Testis (tissue), 3 donors: ENCODE measurements around the gene BBX. TPM values are rescaled to one million over a fixed set of nuclear protein-coding genes. Genes with fewer than 3 reads are reported as not detected.
A peak's percentile ranks its signal among the peaks of the same experiment; 100 is the strongest.
"Not testable (repeated sequence)": the region's sequence is repeated elsewhere in the genome, so short reads cannot be mapped to it uniquely, and the experiment has no call there.

ENCODE experiments used
- DNase-seq: peaks from one replicate; pipeline ENCODE4 v3.0.0-alpha.2; 2019
- H3K27ac ChIP-seq, 2 donors: fragments of 200-600 bp; sonication (generic); one replicate each; pipeline ENCODE4 v1.5.1; 2019
- H3K27me3 ChIP-seq: fragments of 200-600 bp; sonication (generic); one replicate; pipeline ENCODE4 v1.5.1; 2019
- H3K36me3 ChIP-seq: fragments of 200-600 bp; sonication (generic); one replicate; pipeline ENCODE4 v1.5.1; 2017; ENCODE audit warnings: low read depth; ENCODE audit errors: missing control alignments
- H3K4me1 ChIP-seq: fragments of 200-600 bp; sonication (generic); one replicate; pipeline ENCODE4 v1.5.1; 2019
- H3K4me3 ChIP-seq, 2 donors: fragments of 200-600 bp; sonication (generic); one replicate each; pipeline ENCODE4 v1.5.1; 2017 to 2019
- H3K9me3 ChIP-seq: fragments of 200-600 bp; sonication (generic); one replicate; pipeline ENCODE4 v1.5.1; 2017
- CTCF ChIP-seq, 3 experiments: fragments of 450-650 bp in 2 of 3; fragments of 200-600 bp in 1 of 3; sonication (generic) in 1 of 3; IDR thresholded peaks; one replicate each; pipeline ENCODE4 v1.5.1; 2016 to 2019; ENCODE audit warnings: antibody characterized with exemption in 3 of 3, mild to moderate bottlenecking in 2 of 3, moderate library complexity in 1 of 3
- POLR2A ChIP-seq: fragments of 450-650 bp; IDR thresholded peaks from one replicate; pipeline ENCODE4 v1.6.1; 2017; ENCODE audit warnings: antibody characterized with exemption, mild to moderate bottlenecking, moderate library complexity
- WGBS, 2 donors: methylation state at CpG; one replicate each; pipeline ENCODE4 v1.1.5; 2018; 5-methylcytosine and 5-hydroxymethylcytosine counted together
- intact Hi-C: fragments of 100-400 bp; cut with DNase I; formaldehyde crosslinking; loops from one replicate; pipeline ENCODE4 v1.15.1; 2023; ENCODE audit warnings: low total_unique reads
- polyA plus RNA-seq: library from polyadenylated mRNA; stranded (reverse); fragments of 350-450 nt; fragmentation: Illumina TruSeq; extraction: RNeasy Lipid Tissue Mini Kit (QIAGEN cat#74804); gene quantifications from one replicate; pipeline ENCODE4 v1.2.3, GENCODE V29; 2014; ENCODE audit warnings: low read depth, low replicate concordance; ENCODE audit not compliant: insufficient read depth
- total RNA-seq, 2 donors: library from RNA; depleted of rRNA; stranded (reverse); fragments of >200 nt; gene quantifications; one replicate each; pipeline ENCODE4 v1.2.3, GENCODE V29; 2016

The BBX gene
- total and polyA plus RNA-seq, 3 donors from 2014 or later: 93.3 to 317 (median 312) TPM

GRCh38 chr3:107690522-107691138 lies 167.9 kb downstream of the BBX start:
- H3K9me3 ChIP-seq: no peaks in the 10 kb centered on the region
- TF ChIP-seq CTCF (IDR thresholded peaks at IDR 0.05) (peak; percentile 11 to 58 (median 34)), POLR2A (no peak)
- no peak for DNase-seq
- intact Hi-C loops: no loop called here
- WGBS, 2 donors: 41 to 57% methylated on average over 2 of the region's 2 CpGs
- no peak overlapping the region for H3K4me3 ChIP-seq
- H3K4me1 ChIP-seq: no peaks in the 10 kb centered on the region
- H3K27ac ChIP-seq: no peak overlapping the region
- H3K27me3 ChIP-seq: no peaks in the 10 kb centered on the region
- H3K36me3 ChIP-seq: no peaks in the 10 kb centered on the region

GRCh38 chr3:107691984-107692383 lies 169.2 kb downstream of the BBX start:
- DNase-seq, intact Hi-C loops, H3K4me3 ChIP-seq, H3K27ac ChIP-seq, H3K36me3 ChIP-seq, H3K27me3 ChIP-seq, H3K9me3 ChIP-seq, H3K4me1 ChIP-seq: not testable (repeated sequence)
- WGBS, 2 donors: 90 to 96% methylated on average over 5 of the region's 5 CpGs

- DNase-seq, H3K36me3 ChIP-seq, H3K4me3 ChIP-seq, H3K27ac ChIP-seq, H3K27me3 ChIP-seq, H3K9me3 ChIP-seq, H3K4me1 ChIP-seq, intact Hi-C loops: not testable (repeated sequence)
- 60 to 67% methylated on average over 5 of the region's 6 CpGs for WGBS, 2 donors
Observed at GRCh38 chr3:107697348-107697747, 174.6 kb downstream of the BBX start.

GRCh38 chr3:107697855-107698254 lies 175.1 kb downstream of the BBX start:
- H3K36me3 ChIP-seq, H3K27ac ChIP-seq, DNase-seq, intact Hi-C loops, H3K9me3 ChIP-seq, H3K27me3 ChIP-seq, H3K4me3 ChIP-seq, H3K4me1 ChIP-seq: not testable (repeated sequence)
- 83 to 84% methylated on average over 15 to 23 of the region's 23 CpGs for WGBS, 2 donors

- no peak for DNase-seq
- no peak overlapping the region for H3K27ac ChIP-seq
- H3K36me3 ChIP-seq: no peaks in the 10 kb centered on the region
- no peak overlapping the region for H3K4me3 ChIP-seq
- no peak for TF ChIP-seq CTCF (IDR thresholded peaks at IDR 0.05)
- intact Hi-C loops: no loop called here
- no peaks in the 10 kb centered on the region for H3K4me1 ChIP-seq
- H3K9me3 ChIP-seq: no peaks in the 10 kb centered on the region
- no peaks in the 10 kb centered on the region for H3K27me3 ChIP-seq
- 66 to 79% methylated on average over 2 of the region's 2 CpGs for WGBS, 2 donors
Observed at GRCh38 chr3:107699682-107700081, 176.9 kb downstream of the BBX start.

GRCh38 chr3:107701299-107701698 lies 178.5 kb downstream of the BBX start:
- 94 to 97% methylated on average over 2 of the region's 2 CpGs for WGBS, 2 donors
- Histone ChIP-seq H3K9me3 (no peaks in the 10 kb centered on the region), H3K4me3 (no peak overlapping the region), H3K27ac (no peak overlapping the region), H3K27me3 (no peaks in the 10 kb centered on the region), H3K36me3 (no peaks in the 10 kb centered on the region), H3K4me1 (peaks cover 5% of the 10 kb centered on the region)
- DNase-seq: no peak
- no peak for TF ChIP-seq POLR2A
- TF ChIP-seq CTCF (IDR thresholded peaks at IDR 0.05): no peak
- intact Hi-C loops: no loop called here
